Uterus (tissue), 2 donors: ENCODE results near the gene CHCHD3.

ENCODE experiments used
- POLR2A ChIP-seq, 2 donors: fragments of 450-650 bp; IDR thresholded peaks; one replicate each; pipeline ENCODE4 v1.6.1; 2016; ENCODE audit warnings: antibody characterized with exemption in 2 of 2, mild to moderate bottlenecking in 1 of 2, moderate library complexity in 1 of 2
- TF ChIP-seq, protein P1 (sequence below), 4 experiments: fragments of 200-600 bp in 2 of 4; fragments of 450-650 bp in 2 of 4; sonication (generic) in 2 of 4; IDR thresholded peaks; one replicate each; pipeline ENCODE4 v1.5.1; 2016 to 2019; ENCODE audit warnings: antibody characterized with exemption in 4 of 4, mild to moderate bottlenecking in 2 of 4, moderate library complexity in 1 of 4

DNA sequence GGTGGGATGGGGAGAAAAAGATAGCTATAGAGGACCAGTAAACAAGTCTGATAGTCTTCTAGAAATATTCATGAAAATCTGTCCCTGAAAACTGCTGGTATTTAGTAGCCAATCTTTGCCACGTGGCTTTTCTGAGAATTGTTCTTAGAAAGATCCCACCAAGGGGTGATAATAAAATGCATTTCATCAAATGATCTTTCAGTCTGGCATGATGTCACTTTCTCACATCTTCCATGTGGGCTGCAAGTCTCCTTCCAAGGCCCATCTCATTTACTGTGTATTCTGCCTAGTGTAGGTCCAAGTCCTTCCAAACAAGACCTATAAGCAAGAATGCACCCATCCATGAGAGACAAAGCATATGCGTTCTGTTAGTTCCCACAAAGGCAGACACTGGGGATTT is 226.0 kb downstream of the CHCHD3 start:
- TF ChIP-seq, protein P1, sequence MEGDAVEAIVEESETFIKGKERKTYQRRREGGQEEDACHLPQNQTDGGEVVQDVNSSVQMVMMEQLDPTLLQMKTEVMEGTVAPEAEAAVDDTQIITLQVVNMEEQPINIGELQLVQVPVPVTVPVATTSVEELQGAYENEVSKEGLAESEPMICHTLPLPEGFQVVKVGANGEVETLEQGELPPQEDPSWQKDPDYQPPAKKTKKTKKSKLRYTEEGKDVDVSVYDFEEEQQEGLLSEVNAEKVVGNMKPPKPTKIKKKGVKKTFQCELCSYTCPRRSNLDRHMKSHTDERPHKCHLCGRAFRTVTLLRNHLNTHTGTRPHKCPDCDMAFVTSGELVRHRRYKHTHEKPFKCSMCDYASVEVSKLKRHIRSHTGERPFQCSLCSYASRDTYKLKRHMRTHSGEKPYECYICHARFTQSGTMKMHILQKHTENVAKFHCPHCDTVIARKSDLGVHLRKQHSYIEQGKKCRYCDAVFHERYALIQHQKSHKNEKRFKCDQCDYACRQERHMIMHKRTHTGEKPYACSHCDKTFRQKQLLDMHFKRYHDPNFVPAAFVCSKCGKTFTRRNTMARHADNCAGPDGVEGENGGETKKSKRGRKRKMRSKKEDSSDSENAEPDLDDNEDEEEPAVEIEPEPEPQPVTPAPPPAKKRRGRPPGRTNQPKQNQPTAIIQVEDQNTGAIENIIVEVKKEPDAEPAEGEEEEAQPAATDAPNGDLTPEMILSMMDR (IDR thresholded peaks at IDR 0.05), result no peak
- TF ChIP-seq POLR2A (IDR thresholded peaks at IDR 0.05), result no peak
